ENCODE results near the gene NTRK2.
A peak's percentile ranks its signal among the peaks of the same experiment; 100 is the strongest.

NTRK2 gene

DNA sequence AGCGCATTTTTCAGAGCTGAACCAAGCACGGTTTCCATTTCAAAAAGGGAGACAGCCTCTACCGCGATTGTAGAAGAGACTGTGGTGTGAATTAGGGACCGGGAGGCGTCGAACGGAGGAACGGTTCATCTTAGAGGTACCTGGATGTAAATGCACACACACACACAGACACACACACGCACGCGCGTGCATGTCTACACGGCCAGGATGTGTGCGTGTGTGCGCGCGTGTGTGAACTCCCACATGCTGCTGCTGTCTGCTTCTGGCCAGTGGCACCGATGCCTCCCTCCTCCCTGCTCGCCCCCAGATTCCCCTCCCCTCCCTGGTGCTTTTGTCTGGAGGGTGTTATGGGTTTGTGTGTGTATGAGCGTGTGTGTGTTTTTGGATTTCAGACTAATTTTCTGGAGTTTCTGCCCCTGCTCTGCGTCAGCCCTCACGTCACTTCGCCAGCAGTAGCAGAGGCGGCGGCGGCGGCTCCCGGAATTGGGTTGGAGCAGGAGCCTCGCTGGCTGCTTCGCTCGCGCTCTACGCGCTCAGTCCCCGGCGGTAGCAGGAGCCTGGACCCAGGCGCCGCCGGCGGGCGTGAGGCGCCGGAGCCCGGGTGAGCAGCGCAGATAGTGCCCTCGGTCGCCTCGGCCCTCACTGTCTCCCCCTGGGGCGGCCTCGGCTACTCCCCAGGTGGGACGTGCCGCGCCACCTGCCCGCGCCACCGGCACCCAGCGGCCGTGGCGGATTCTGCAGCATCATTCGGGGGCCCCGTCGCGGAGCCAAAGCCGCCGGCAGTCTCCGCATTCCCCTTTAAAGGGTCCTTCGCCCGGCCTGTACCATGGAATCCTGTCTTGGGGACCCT, at the start of gene NTRK2:
NTRK2 (plus strand) TSS at position 442 of the 850 bp plus-strand sequence. CDS start 1,020 bp downstream, outside the sequence.
- DNase-seq = no peak

DNA sequence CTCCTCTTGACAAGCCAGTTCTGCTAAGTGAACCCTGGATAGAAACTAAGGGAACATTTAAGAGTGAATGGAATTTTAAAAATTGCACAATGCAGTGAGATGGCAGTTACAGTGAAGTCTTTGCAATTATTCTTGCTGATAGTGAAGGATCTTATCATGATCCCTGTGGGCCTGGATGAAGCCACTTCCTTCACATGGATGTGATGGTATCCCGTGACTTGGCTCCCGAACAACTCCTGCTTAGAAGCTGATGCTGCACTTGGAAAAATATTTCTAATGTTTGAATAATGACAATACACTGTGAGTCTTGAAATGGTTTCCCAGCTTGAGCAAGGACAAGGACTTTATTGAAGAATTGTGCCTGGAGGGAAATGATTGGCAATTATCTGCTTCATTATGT, 49.2 kb upstream of the NTRK2 start:
- no peak for DNase-seq

GRCh38 chr9:84621811-84622210, 47.7 kb upstream of the NTRK2 start:
- DNase-seq = no peak

DNA sequence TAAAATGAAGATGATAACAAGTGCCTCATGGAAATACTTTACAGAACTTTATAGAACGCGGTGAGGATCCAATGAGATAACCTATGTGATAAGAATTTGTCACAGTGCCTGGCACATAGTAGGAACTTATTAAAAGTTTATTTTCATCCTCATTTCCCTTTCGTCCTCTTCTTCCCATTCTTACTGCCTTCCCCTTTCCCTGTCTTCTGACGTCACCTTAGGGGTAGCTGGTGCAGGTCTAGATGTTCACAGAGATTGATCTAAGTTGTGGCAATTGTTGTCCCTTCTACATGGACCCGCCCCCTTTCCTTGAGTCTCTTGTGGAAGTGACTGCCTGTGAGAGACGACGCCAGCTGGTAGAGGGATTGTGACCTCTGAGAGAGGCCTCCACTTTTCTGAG, 46.5 kb upstream of the NTRK2 start:
- no peak for DNase-seq

GRCh38 chr9:84636436-84636835, 33.1 kb upstream of the NTRK2 start:
- no peak for DNase-seq

- DNase-seq = no peak
Observed at GRCh38 chr9:84642553-84643141, 26.9 kb upstream of the NTRK2 start.

- DNase-seq = no peak
Observed at GRCh38 chr9:84647699-84648098, 21.8 kb upstream of the NTRK2 start.

- DNase-seq = no peak
Observed at GRCh38 chr9:84652496-84653120, 16.9 kb upstream of the NTRK2 start.

- no peak for DNase-seq
Observed at GRCh38 chr9:84655447-84655846, 14.1 kb upstream of the NTRK2 start.

- DNase-seq = no peak
Observed at GRCh38 chr9:84659313-84659712, 10.2 kb upstream of the NTRK2 start.

DNA sequence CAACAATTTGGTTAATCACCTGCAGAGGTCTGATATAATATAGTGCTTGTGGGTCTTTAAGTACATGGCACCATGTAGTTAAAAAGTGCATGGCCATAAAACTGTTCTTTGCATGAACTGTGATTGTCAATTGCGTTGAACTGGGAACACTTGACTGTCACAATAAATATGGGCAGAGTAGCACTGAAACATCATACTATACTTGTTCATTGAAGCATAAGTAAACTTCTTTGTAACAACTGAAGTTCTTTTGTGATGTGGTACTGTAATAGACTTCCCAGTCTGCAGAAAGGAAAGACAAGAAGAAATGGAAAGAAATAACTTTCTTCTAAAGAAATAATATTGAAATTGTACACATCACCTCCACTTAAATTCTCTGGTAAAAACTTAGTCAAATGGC, 9.8 kb upstream of the NTRK2 start:
- no peak for DNase-seq

DNA sequence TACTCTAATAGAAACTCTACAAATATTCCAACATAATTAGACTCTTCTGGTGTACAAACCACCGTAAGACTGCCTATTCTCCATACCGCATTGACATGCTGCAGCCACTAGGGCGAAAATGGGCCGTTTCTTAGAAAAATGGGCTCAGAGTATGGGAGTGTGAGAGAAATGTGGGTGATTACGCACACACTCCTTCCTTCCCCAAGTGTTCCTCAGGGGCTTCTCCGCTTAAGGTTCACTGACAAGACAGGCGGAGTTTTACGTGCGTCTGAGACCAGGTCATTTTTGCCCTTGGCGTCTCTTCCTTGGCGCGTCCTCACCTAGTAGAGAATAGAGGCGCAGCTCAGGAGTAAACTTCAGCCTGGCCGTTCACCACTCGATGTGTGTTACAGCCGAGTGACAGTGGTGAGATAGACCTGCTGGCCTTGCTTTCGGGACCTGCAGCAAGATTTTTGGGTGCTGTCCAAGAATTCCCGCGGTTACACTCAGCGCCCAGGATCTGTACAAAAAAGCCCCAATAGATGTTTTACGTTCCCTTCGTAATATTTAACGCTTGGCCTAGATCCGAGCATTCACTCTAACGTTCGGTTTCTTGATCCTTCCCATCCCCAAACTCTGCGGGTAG, 1.8 kb upstream of the NTRK2 start:
- no peak for DNase-seq

GRCh38 chr9:84668196-84669012, 1.1 kb upstream of the NTRK2 start:
- peak; percentile 62 for DNase-seq

GRCh38 chr9:84669013-84669287, 579 bp upstream of the NTRK2 start:
- DNase-seq = no peak

DNA sequence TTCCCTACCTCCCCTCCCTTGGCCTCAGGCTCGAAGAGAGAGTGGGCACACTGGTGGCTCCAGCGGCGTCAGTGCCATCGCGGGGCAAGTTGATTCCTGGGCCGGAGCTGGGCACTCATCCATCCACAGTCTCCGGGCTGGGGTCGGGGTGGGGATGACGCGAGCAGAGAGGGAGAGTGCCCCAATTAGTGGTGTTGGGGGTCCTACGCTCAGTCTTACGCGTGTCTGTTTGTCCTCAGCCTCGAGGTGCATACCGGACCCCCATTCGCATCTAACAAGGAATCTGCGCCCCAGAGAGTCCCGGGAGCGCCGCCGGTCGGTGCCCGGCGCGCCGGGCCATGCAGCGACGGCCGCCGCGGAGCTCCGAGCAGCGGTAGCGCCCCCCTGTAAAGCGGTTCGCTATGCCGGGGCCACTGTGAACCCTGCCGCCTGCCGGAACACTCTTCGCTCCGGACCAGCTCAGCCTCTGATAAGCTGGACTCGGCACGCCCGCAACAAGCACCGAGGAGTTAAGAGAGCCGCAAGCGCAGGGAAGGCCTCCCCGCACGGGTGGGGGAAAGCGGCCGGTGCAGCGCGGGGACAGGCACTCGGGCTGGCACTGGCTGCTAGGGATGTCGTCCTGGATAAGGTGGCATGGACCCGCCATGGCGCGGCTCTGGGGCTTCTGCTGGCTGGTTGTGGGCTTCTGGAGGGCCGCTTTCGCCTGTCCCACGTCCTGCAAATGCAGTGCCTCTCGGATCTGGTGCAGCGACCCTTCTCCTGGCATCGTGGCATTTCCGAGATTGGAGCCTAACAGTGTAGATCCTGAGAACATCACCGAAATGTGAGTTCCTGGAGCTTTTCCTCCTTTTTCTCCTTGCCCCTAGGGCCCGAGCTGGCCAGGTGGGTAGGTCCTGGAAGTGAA, 861 bp downstream of the NTRK2 start:
- DNase-seq = no peak

DNA sequence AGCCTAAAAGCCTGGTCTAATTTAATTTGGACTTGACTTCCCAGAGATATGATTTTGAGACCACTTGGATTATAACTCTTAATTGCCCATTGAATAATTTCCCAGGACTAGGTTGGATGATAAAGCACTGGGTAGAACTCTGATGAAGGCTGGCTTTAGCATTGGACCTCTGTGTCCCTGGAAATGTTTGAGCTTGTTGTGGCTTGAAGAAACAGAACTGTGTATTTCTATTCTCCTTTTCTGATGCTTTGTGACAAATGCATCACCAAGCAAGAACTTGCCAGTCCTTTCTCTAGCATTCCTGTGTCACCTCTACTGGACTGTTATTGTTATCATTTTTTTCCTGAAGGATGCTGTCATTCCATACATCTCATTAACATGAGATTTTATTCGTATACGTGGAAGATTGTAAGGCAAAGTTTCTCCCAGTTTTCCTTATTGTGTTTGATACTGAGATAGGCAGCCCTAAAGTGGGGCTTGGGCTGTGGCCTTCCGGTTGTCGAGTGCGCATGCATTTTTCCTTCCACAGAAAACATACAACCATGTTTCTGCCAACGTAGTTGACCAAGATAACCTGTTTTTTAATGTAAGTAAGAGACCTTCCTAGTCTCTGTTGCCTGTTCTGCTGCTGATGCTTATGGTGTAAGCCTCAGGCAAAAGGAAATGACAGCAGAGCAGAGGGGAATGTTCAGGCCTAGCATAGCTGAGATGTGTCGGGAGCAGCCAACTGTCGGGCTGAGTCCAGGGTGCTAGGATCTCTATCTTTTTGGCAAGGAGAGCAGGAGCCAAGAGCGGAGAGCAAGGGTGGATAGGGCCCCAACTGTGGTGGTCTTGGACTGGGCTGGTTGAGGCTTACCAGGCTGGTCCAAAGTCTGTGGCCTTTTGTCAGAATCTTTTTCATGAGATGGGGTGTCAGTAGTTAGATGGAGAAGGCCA, 2.3 kb downstream of the NTRK2 start:
- DNase-seq = no peak

DNA sequence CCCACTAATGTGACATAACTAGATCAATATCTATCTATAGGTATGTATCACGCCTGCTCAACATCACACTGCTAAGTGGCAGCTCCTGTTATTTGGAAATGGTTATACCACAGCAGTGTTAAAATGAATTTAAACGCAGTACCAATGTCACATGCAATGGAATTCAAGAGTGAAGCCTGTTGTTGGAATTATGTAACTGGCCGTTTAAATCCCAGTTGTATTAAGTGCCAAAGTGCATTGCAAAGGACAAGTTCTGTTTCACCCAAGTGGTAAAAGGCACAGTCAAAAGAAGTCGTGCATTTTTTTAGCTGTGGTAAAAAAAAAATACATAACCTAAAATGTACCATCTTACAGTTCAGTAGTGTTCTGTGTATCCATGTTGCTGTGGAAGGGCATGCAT, 4.3 kb downstream of the NTRK2 start:
- no peak for DNase-seq

GRCh38 chr9:84677080-84677479, 7.6 kb downstream of the NTRK2 start:
- no peak for DNase-seq

DNA sequence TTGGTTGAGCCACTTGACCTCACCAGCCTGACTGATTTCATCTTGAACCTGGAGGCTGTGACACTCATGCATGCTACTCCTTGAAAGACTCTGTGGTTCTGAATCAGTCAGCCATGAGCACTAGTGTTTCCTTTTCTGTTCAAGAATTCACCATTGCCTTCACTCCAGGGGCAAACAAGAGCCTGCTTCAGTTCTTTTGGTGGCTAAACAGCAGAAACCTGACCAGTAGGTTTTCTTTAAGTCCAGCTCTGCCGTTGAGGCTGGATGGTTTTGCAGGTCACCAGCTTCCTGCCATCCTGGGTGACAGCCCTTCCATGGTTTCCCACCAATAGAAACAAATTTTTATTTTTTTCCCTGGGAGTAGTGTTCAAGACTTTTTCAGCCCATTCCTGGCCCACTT, 10.0 kb downstream of the NTRK2 start:
- no peak for DNase-seq

GRCh38 chr9:84681516-84682285, 12.2 kb downstream of the NTRK2 start:
- no peak for DNase-seq
